HepG2 (cell line): ENCODE data around the gene DSG2.

Experiments used
- ADNP ChIP-seq: sonication (generic); formaldehyde crosslinking; IDR thresholded peaks from 2 replicates; pipeline ENCODE4 v1.4.0; 2020; ENCODE audit warnings: missing genetic modification reagents
- ATF3 ChIP-seq: sonication (generic); formaldehyde crosslinking; IDR thresholded peaks from 2 replicates; pipeline ENCODE4 v1.4.0; 2020; ENCODE audit warnings: missing genetic modification reagents
- CTCF ChIP-seq: sonication (generic); formaldehyde crosslinking; IDR thresholded peaks from 2 replicates; pipeline ENCODE4 v1.5.0; 2020; ENCODE audit warnings: mild to moderate bottlenecking, missing genetic modification reagents, moderate library complexity
- ETV6 ChIP-seq: sonication (generic); formaldehyde crosslinking; conservative IDR thresholded peaks from 2 replicates; pipeline ENCODE4 v1.4.0; 2020; ENCODE audit warnings: missing genetic modification reagents
- HDAC2 ChIP-seq: sonication (generic); formaldehyde crosslinking; IDR thresholded peaks from 2 replicates; pipeline ENCODE4 v1.4.0; 2020; ENCODE audit warnings: missing genetic modification reagents
- KDM1A ChIP-seq: IDR thresholded peaks from 2 replicates; pipeline ENCODE4 v1.6.1; 2016; ENCODE audit warnings: missing compliant biosample characterization
- POLR2AphosphoS5 ChIP-seq: IDR thresholded peaks from 2 replicates; pipeline ENCODE4 v1.6.1; 2012; ENCODE audit warnings: low read depth, low read length
- REXO4 ChIP-seq: sonication (generic); formaldehyde crosslinking; IDR thresholded peaks from 2 replicates; pipeline ENCODE4 v1.8.0; 2022; ENCODE audit warnings: missing genetic modification reagents, mild to moderate bottlenecking, borderline replicate concordance
- SMAD1 ChIP-seq: sonication (generic); formaldehyde crosslinking; IDR thresholded peaks from 2 replicates; pipeline ENCODE4 v1.4.0; 2020; ENCODE audit warnings: missing genetic modification reagents, low read depth, mild to moderate bottlenecking, borderline replicate concordance
- TBP ChIP-seq: sonication (generic); formaldehyde crosslinking; IDR thresholded peaks from 2 replicates; pipeline ENCODE4 v1.5.0; 2020; ENCODE audit warnings: missing genetic modification reagents
- ZNF616 ChIP-seq: sonication (generic); formaldehyde crosslinking; IDR thresholded peaks from 2 replicates; pipeline ENCODE4 v1.5.0; 2020; ENCODE audit warnings: low read depth, mild to moderate bottlenecking, missing genetic modification reagents
- ZNF777 ChIP-seq: sonication (generic); formaldehyde crosslinking; IDR thresholded peaks from 2 replicates; pipeline ENCODE4 v1.4.0; 2020; ENCODE audit warnings: missing genetic modification reagents
- ZSCAN20 ChIP-seq: sonication (generic); formaldehyde crosslinking; IDR thresholded peaks from 2 replicates; pipeline ENCODE4 v1.4.0; 2020; ENCODE audit warnings: missing genetic modification reagents, mild to moderate bottlenecking, borderline replicate concordance

- no peak for TF ChIP-seq HDAC2 (CRISPR knock-in tag)
- TF ChIP-seq SMAD1 (CRISPR knock-in tag) = no peak
- TF ChIP-seq CTCF = no peak
- TF ChIP-seq ZNF616 = no peak
- TF ChIP-seq ZNF777 (CRISPR knock-in tag) = no peak
- no peak for TF ChIP-seq TBP (CRISPR knock-in tag)
- no peak for TF ChIP-seq REXO4
- TF ChIP-seq POLR2AphosphoS5 = no peak
- TF ChIP-seq ETV6 = no peak
- no peak for TF ChIP-seq ATF3
- TF ChIP-seq KDM1A = no peak
- no peak for TF ChIP-seq ADNP
- TF ChIP-seq ZSCAN20 (CRISPR knock-in tag) = no peak
These were observed 83.7 kb downstream of the DSG2 start for GRCh38 chr18:31581498-31582197.
